GM18861 (cell line): ENCODE data around the gene KREMEN1.
A peak's percentile ranks its signal among the peaks of the same experiment; 100 is the strongest.

Experiments
- ATAC-seq: cut with Tn5 transposase; IDR thresholded peaks from one replicate; pipeline ENCODE4 v1.9.1; 2021; ENCODE audit not compliant: unreplicated experiment

Gene KREMEN1

DNA sequence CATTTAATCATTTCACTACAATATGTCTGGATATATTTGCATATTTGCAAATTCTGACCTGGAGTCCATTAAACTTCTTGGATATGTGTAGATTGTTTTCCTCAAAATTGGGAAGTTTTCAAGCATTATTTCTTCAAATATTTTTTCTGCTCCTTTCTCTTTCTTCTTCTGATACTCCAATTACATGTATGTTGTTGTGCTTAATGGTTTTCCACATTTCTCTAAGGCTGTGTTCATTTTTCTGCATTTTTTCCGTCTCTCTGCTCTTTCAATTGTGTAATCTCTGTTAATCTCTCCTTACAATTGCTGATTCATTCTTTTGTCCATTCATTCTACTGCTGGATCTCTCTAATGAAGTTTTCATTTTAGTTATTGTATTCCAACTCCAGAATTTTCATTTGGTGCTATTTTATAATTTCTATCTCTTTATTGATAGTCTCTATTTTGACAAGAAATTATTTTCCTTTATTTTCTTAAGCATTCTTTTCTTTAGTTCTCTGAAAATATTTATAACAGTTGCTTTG is 102.5 kb downstream of the KREMEN1 start:
- no peak for ATAC-seq

DNA sequence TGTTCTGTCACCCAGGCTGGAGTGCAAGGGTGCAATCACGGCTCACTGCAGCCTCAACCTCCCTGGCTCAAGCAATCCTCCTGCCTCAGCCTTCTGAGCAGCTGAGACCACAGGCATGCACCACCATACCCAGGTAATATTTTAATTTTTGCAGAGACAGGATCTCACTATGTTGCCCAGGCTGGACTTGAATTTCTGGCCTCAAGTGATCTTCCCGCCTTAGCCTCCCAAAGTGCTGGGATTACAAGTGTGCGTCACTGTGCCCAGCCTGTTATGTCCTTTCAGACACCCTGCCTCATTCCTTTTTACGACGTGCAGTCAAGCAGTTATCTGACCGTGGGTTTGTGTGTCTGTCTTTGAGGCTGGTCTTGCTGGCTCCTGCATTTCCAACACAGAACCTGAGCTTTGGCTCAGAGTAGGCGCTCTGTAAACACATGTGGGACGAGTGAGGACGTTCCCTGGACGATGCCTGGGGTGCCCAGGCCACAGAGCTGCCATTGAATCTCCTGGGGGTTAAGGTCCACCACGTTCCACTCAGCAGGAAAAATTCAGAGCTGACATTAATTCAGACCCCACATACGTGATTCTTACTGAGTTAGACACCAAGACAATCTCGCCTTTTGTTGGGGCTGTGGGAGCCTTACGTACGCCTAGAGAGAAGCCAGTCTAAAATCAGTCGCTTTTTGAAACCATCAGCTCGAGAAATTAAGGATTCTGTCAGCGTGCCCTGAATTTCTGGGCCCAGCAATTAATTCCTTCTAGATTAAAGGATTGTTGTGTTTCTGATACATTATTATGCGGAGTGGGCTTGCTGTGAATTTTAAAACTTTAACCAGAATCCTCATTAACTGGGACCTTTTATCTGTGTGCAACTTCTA is 111.4 kb downstream of the KREMEN1 start:
- ATAC-seq: no peak

DNA sequence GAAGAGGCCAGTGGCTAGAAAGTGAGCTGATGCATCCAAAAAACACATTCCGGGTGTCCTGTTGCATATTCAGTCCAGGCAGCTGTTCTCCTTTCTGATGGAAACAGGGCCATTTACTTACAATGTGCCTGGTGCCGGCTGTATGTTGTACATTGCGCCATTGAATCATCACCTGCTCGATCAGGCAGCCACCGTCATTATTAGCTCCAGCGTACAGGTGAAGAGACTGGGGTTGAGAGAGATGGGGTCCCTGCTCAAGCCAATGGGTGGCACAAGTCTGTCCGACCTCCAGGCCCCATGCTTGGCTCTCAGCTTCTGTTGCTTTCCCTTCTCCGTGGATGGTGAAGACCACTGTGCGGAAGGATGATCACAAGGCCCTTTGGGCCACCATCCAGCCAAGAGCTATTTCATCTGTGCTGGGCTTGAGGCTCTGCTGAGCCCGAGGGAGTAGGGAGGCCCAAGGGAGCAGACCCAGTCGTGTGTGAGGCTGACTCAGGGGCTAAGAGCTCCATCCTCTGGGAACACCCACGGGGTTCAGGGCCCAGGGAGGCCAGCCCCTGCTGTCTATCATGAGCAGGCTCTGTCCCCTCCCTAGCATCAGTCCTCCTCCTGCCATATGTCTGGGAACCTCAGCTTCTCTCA is 112.1 kb downstream of the KREMEN1 start:
- ATAC-seq: no peak

DNA sequence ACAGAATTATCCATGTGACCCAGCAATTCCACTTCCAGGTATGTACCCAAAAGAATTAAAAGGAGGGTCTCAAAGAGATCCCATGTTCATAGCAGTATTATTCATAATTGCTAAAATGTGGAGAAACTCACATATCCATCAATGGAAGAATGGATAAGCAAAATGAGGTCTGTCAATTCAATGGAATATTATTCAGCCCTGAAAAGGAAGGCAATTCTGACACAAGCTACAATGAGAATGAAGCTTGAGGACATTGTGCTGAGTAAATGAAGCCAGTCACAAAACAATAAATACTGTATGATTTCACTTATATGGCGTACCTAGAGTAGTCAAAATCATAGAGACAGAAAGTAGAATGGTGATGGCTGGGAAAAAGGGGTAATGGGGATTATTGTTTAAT is 113.5 kb downstream of the KREMEN1 start:
- ATAC-seq: no peak

DNA sequence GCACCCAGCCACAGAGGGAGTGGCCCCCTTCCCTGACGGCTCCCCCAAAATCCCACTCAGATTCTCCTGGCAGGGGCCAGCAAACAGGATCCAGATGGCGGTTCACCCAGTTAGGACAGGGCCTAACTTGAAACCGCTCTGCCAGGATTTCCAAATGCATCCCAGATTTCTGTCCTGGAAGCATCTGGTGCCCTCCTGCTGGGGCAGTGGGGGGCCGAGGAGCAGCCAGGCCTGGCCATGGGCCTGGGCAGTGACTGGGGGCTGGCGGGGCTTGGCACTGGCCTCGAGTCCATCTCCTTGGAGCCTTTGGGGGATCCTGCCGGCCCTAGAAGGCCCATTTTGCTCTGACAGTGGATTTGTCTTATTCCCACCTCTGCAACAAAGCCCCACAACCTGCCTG is 115.0 kb downstream of the KREMEN1 start:
- ATAC-seq: no peak

DNA sequence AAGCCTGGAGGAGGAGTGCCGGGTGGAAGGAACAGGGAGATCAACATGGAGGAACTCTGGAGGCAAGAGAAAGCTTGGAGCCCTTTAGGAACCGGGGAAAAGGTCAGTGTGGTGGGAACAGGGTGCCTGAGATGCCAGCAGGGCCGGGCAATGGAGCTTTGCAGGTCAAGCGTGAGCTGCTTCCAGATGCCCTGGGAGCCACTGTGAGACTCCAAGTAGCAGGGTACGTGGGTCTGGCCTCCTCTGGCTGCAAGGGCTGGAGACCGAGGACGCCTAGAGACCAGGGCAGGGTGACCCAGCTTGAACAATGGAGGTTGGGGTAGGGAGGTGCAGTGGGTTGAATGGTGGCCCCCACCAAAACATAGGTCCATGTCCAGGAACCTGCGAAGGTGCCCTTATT is 117.2 kb downstream of the KREMEN1 start:
- no peak for ATAC-seq

DNA sequence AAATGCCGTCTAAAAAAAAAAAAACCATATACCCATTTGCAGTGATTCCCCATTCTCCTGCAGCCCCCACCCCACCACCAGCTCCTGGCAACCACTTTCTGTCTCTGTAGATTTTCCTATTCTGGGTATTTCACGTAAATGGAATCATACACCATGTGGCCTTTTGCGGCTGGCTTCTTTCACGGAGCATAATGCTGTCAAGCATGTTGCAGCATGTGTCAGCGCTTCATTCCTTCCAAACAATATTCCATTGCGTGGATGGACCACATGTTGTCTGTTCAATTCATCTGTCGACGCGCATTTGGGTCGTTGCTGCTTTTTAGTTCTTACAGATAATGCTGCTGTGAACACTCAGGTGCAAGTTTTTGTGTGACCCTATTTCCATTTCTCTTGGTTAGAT is 118.1 kb downstream of the KREMEN1 start:
- ATAC-seq: no peak

DNA sequence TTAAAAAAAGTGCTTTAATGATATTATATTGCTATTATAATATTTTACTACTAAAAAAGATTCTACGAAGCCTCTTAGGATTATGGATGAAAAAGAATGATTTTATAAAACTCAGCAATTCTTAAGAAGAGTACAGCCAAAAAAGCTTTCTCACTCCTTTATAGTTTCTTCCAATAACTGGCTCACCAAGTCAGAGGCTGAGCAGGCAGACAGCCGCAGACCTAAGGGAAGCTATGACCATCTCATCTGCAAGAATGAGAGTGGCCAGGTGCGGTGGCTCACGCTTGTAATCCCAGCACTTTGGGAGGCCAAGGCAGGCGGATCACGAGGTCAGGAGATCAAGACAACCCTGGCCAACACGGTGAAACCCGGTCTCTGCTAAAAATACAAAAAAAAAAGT is 120.2 kb downstream of the KREMEN1 start:
- ATAC-seq: no peak

DNA sequence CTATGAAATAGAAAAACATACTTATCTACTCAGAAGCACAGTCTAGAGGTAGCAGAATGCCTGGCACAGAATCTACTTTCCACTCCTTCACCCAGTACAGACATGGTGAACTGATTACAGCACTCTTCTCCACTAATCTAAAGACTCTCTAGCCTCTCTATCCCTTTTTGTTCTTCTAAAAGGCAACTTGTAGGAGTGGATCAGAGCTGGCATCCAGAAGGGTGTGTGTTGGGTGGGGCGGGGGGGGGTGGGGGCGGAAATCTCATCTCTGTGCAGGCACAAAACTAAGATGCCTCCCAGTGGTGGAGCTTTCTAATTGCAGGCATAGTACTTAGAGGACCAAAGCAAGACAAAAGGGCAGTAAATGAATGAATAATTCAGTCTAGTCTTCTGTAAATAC is 121.3 kb downstream of the KREMEN1 start:
- no peak for ATAC-seq

DNA sequence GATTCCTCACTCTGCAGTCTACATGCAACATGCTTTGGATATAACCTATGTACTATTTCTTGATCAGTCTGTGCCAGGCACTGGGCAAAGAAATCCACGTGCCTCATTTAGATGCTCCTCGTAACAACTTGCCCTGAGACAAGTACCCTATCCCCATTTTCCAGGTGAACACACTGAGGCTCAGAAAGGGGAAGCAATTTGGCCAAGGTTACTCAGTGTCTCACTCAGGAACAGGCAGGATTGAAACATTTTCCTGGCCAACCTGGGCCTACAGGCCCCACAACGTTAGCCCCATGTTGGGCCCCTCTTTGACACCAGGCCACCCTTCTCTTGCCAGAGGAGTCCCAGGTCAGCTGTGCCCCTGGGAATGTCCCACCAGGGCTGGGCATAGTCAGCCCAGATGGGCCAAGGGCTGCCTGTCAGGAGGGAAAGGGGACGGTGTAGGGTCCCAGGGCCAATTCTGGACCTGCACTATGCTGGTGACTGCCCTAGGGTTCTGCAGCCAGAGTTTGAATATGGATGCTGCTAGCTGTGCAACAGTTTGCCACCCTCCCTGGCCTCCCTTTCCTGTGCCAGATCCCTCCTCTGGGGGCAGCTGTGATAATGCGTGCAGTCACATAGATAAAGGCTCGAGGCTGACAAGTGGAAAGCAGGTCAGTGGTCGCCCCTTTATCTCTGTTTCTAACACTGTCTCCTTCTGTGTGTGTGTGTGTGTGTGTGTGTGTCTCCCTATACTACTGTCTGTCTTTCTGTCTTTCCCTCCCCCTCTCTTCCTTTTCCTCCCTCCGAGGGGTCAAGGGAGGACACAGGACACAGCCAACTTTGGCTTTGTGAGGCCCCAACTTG is 122.5 kb downstream of the KREMEN1 start:
- ATAC-seq: no peak

DNA sequence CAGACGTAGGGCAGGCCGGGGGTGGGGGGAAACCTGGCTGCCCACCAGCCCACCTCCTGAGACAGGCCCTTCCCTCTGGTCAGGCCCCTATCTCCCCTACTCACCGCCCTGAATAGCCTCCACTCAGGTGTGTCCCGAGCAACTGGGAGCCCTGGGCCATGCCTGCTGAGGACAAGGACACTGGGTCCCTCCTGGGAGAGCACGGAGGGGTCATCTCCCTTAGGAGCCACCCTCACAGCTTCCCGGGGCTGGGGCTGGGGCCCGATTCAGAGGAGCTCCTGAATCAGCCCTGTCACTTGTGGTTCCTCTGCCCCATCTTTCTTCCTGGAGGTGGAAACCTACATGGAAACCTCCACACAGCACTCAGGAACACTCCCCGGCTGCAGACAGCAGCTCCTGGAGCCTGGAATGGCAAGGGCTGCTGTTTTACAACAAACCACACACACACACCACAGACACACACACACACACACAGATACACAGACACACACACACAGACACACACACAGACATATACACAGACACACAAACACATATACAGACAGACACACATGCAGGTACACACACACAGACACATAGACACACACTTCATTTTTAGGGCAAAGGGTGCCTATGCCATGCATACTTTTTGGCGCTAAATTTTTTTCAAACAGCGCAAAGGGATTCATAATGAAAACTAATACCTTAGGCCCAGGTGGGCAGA is 123.3 kb downstream of the KREMEN1 start:
- no peak for ATAC-seq

DNA sequence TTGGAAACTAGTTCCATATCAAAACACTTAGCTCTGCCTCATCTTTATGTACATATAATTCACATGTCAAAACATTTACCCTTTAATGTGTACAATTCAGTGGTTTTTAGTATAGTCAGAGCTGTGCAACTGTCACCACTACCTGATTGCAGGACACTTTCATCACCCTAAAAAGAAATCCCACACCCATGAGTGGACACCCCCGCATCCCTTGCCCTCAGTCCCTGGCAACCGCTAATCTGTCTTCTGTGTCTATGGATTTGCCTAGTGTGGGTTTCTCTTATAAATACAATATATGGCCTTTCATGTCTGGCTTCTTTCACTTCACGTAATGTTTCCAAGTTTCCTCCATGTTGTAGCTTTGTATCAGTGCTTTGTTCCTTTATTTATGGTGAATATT is 124.3 kb downstream of the KREMEN1 start:
- ATAC-seq: no peak

DNA sequence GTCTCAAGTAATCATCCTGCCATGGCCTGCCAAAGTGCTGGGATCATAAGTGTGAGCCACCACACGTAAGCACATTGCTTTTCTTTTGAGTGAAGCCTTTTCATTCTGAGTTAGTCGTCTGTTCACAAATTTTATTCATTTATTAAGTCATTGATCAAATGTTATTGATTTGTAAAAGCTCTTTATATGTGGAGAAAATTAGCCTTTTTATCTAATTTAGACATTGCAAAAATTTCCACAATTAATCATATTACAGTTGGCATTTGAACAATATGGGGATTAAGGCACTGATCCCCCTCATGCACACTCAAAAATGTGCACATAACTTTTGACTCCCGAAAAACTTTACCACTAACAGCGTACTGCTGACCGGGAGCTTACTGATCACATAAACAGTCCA is 125.4 kb downstream of the KREMEN1 start:
- ATAC-seq: no peak

DNA sequence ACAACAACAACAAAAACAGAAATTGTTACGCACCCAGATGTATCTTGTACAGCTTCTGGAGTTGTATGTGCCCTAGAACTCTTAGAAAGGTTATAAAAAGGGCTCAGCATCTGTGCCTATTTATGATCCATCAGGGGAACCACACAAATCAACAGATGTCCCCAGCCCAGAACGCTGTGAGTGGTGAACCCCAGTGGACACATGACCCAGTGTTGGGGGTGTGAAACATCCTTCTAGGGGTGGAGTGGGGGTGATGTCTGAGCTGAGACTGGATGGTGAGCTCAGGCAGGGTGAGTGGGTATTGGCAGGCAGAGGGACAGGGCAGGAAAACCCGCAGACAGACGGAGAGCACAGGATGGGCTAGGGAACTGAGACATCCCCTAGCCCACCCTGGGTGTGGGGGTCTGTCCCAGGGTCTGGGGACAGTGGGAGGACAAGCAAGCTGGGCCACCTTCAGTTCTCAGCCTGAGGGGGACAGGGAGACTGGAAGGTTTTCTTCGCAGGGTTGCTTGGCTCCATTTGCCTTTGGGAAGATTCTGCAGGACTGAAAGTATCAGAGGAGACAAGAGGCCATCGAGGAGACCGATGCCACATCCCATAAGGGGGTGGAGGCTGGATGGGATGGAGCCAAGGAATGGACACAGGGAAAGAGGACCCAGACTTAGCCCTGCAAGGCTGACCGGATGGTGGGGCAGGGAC is 127.0 kb downstream of the KREMEN1 start:
- ATAC-seq: no peak

DNA sequence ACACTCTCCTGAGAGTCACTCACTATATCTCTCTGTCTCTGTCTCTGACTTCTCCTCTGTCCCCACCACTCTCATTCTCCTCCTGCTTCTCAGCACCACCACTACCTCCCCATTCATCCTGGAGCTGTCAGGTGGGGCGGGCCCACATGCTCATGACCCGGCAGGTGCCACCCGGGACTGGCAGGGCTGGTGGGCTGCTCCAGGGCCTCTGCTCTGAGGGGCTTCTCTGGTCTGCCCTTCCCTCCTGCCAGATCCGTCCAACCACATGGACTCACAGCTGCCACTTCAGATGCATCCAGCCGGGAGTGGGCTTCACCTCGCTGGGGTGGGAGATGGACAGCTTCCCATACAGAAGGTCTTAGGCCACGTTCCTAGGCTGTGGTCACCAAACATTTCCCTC is 128.1 kb downstream of the KREMEN1 start:
- ATAC-seq: no peak

DNA sequence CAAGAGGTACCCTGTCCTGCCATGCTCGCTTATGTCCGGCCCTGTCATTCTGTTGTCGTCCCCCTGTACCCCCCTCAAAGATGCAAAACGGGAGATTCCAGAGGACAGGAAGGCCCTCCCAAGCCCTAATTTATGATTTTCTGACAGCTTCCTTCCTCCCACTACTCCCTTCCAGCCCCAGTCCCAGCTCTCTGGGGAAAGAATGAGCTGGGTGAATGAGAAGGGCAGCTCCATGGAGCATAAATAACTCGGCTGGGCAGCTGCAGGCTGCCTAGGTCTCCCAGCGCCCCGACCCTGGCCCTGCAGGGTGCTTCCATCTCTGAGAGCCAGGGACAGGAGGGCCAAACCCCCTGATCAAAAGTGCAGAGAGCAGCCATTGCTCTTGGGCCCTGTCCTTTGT is 128.9 kb downstream of the KREMEN1 start:
- no peak for ATAC-seq

DNA sequence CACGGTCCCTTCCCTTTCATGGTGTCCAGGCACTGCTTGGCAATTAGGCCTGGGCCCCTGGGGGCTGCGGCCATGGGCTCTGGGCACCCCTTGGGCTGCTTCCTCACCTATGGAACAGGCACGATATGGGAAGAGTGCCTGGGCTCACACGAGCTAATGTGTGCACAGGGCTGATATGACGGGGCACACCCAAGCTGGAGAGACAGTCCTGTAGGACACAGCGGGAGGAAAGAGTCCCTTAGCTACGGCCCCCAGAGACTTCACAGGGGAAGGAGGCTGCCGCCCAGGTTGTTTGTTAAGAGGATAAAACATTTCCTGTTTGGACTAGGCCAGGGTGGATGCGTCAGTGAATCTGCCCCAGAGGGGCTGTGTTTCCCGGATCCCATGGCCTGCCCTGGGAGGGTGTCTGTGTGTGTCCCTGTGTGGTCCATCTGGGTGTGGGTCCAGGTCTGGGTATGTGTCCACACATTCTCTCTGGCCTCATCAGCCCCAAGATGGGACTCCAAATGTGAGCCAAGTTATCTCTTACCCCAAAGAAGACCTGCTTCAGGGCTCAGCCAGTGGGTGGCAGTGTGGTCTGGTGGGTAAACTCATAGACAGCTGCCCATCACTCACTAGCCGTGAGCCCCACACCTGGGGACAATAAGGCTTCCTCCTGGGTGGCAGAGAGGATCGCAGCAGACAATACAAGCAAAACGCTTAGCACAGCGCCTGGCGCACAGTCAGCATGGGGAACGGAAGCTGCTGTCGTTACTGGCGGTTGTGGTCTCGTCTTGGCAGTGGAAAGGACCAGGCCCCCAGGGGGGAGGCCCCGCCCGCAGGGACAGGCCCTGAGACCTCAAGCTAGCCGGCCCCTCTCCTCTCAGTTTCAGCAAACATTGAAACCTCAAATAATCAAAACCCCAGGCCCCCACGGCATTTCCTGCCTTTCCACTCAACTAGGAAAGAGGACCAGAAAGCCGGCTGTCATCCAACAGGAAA is 129.7 kb downstream of the KREMEN1 start:
- ATAC-seq: peak; percentile 55

DNA sequence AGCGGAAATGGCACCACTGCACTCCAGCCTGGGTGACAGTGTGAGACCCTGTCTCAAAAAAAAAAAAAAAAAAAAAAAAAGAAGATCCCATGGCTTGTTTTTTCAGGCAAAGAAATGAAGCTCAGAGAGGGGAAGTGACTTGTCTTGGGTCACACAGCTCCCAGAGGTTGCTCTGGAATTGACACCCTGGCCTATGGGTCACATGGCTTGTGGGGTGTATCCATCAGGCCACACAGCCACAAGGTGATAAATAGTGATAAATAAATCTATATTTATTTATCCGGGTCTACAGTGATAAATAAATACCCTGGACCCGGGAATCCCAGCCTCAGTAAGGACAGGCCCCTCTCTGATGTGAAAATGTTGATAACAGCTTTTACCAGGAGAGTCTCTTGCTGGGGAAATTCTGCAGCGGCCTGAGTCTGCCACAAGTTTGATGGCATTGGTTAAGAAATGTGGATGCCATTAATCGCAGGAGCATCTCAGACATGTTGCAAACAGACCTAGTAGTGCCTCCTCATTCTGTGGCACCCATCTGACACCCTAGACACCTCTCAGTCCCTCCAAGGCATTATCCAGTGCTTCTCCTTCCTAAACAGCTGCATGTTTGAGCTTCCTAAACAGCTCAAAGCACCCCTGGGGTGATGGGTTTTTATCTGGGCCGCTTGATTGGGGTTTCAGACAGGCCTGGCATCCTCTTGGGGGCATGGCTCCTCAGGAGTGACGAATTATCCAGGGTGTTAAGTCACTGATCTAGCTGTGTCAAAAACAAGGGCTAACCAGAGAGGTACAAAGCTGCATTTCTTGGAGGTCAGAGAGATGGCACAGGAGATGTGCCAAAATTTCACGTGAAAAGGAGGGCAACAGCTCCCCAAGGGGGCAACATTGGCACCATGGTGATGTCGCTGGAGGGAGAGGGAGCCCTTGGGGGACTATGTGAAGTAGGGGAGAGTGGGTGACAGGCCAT is 130.9 kb downstream of the KREMEN1 start:
- ATAC-seq: no peak
